ENCODE results near the gene ZCCHC13. TPM values are rescaled to one million over a fixed set of nuclear protein-coding genes. Genes with fewer than 3 reads are reported as not detected.

ZCCHC13 gene
- polyA plus RNA-seq, 2 of the 4 experiments (the other 2 are of a cell fraction): not detected

GRCh38 chrX:74291964-74292807 is 11.8 kb upstream of the ZCCHC13 start (continued):
- peak; percentile 17; the same call in 1 of the 3 replicates for TF ChIP-seq CTCF (IDR thresholded peaks at IDR 0.05)

- Histone ChIP-seq H3K27ac (peak overlapping the region; percentile 95 to 99), H3K4me3 (peak overlapping the region; percentile 66), H3K4me2 (peak overlapping the region; percentile 82), H3K4me1 (no peaks in the 10 kb centered on the region; the same call in 2 of the 3 replicates), H3K9me3 (peaks cover 4% of the 10 kb centered on the region; the same call in 1 of the 3 replicates)
- ChIA-PET CTCF (interaction anchor here (1.0 to 3.0 kb wide), 3 partner anchors 13 to 50 kb away, joined by 3 to 9 read pairs (median 3); no protein-coding TSS in a partner anchor), POLR2A (interaction anchor here (0.6 to 1.9 kb wide), 8 partner anchors 10 to 1080 kb away, joined by 3 to 10 read pairs (median 6); no protein-coding TSS in a partner anchor)
- DNase-seq (ENCODE audit: low read depth in 1 of 2, low spot score in 1 of 2) (no peak), ATAC-seq (peak; percentile 39 to 47), FAIRE-seq (no peak)
- under 1% methylated on average over 9 of the region's 9 CpGs for WGBS (ENCODE audit: missing lambda C conversion rate)
- 0 out of 2 replicates have a peak, but pooled peaks have one; percentile 23 for TF ChIP-seq REST (IDR thresholded peaks at IDR 0.05)
- 0 out of 5 replicates have a peak, but pooled peaks of 1 of the 2 experiments have one; percentile 39 for TF ChIP-seq JUN (IDR thresholded peaks at IDR 0.05)
- no peak for TF ChIP-seq MAFK (IDR thresholded peaks at IDR 0.05; ENCODE audit: partially characterized antibody)
These were observed 11.2 kb upstream of the ZCCHC13 start for GRCh38 chrX:74292808-74293123.

GRCh38 chrX:74293343-74293946 is 10.5 kb upstream of the ZCCHC13 start:
- CTCF ChIA-PET: interaction anchor here (3.0 kb wide), 1 partner anchor 14 kb away, joined by 9 read pairs; no protein-coding TSS in a partner anchor
- FAIRE-seq: no peak
- POLR2A ChIA-PET: interaction anchor here (1.7 kb wide), 1 partner anchor 51 kb away, joined by 8 read pairs; no protein-coding TSS in a partner anchor
- Histone ChIP-seq H3K4me2 (peak overlapping the region; percentile 82), H3K9me3 (0 out of 3 replicates have a peak, but pooled peaks cover under 1% of the 10 kb centered on the region), H3K27ac (peak overlapping the region; percentile 95 to 99), H3K4me3 (peak overlapping the region; percentile 66), H3K4me1 (no peaks in the 10 kb centered on the region; the same call in 2 of the 3 replicates)
- TF ChIP-seq POLR2A (IDR thresholded peaks at IDR 0.05; ENCODE audit: low read length) (peak; percentile 83), ATOH8 (CRISPR knock-in tag; IDR thresholded peaks at IDR 0.05; ENCODE audit: low read depth) (no peak), BCL3 (IDR thresholded peaks at IDR 0.05) (0 out of 3 replicates have a peak, but pooled peaks have one; percentile 36)
- peak; percentile 80 to 81 for ATAC-seq
- peak; percentile 76 to 84 for DNase-seq (ENCODE audit: low read depth in 1 of 2, low spot score in 1 of 2)
- WGBS (ENCODE audit: missing lambda C conversion rate): 3% methylated on average over 22 of the region's 25 CpGs

- POLR2A ChIA-PET: no interaction called here
- WGBS (ENCODE audit: missing lambda C conversion rate): 83% methylated on average over 3 of the region's 3 CpGs
- no peaks in the 10 kb centered on the region for H3K4me1 ChIP-seq
- no peak overlapping the region for H3K27ac ChIP-seq
- H3K4me2 ChIP-seq: no peak overlapping the region
- ATAC-seq (no peak), DNase-seq (ENCODE audit: low read depth in 1 of 2, low spot score in 1 of 2) (no peak), FAIRE-seq (peak; percentile 28)
- H3K9me3 ChIP-seq: no peaks in the 10 kb centered on the region
- H3K4me3 ChIP-seq: no peak overlapping the region
- TF ChIP-seq ZFP36 (IDR thresholded peaks at IDR 0.05; ENCODE audit: borderline replicate concordance, partially characterized antibody): no peak
- TF ChIP-seq MAFK (IDR thresholded peaks at IDR 0.05; ENCODE audit: partially characterized antibody): peak; percentile 94
- CTCF ChIA-PET: no interaction called here
These were observed 8.9 kb upstream of the ZCCHC13 start for GRCh38 chrX:74295101-74295500.

All from A549 (cell line).